ENCODE results near the gene MT3.

The MT3 gene

DNA sequence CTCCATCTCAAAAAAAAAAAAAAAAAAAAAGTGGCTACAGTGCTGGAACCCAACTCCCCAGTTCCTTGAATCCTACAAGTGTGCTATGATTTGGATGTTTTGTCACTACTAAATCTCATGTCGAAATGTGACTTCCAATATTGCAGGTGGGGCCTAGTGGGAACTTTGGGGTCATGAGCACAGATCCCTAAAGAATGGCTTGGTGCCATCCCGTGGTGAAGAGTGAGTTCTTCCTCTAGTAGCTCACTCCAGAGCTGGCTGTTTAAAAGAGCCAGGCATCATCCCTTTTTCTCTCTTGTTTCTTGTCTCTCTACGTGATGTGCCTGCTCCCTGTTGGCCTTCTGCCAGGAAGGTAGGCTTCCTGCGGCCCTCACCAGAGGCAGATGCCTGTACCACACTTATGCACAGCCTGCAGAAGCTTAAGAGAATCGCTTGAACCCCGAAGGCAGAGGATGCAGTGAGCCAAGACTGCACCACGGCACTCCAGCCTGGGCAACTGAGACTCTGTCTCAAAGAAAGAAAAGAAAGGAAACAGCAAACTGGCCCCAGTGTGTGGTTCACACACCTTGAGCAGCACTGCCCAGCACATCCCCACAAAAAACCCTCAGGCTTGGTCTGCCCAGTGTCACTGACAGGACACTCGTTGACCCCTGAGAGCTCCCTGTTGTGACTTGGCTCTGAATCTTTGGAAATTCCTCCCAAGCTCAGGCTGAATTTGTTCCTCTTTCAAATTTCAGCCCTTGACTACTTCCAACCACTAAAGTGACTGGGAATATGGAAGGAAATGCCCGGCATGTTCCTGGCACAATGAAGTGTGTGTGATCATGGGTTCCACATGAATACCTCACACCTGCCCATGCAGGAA lies 39.4 kb downstream of the MT3 start:
- DNase-seq (ENCODE audit: low spot score): no peak

DNA sequence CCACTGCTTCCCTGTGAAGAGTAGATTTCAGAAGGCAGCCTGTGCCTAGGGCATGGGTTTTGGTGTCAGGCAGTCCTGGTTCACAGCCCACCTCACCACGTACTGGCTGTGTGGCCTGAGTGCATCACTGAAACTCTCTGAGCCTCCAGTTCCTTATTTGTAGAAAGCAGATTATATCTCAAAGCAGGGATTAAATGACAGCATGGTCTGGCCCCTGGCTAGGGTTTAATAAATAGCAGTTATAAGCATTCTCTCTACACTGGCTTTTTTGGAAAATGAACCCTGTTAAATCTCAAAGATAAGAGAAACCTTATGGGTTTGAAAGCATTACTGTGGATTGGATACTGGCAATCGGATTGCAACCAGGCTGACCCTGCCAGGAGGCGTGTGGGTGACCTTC lies 40.2 kb downstream of the MT3 start:
- no peak for DNase-seq (ENCODE audit: low spot score)
- no peak for FAIRE-seq

More for the DNA sequence above, 39.4 kb downstream of the MT3 start:
- FAIRE-seq: no peak

DNA sequence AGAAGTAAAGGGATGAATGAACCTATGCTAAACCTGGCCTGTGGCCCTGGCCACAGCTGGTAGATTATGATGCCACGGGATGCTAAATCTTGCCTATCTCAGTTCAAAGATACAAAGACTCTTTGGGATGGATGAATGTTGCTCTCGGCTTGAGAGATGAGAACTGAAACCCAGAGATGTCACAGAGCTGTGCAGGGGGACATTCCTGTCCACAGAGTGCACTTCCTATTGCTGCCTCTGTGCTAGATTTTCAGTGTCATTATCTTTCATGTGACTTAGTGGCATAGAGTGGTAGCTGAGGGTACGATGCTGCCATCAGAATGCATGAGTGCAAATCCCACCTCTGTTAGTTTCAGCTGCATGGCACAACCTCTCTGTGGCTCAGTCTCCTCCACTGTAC lies 40.8 kb downstream of the MT3 start:
- DNase-seq (ENCODE audit: low spot score) (no peak), FAIRE-seq (no peak)

DNA sequence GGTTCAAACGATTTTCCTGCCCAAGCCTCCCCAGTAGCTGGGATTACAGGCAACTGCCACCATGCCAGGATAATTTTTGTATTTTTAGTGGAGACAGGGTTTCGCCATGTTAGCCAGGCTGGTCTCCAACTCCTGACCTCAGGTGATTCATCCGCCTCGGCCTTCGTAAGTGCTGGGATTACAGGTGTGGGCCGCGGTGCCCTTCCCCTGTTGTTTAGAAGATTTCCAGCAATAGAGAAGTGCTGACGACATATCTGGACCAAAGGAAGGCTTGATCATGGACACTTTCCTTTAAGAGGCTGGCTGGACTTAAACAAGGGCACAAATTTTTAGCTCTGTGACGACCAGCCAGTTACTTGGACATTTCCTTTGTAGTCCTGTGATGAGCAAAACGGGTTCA lies 41.9 kb downstream of the MT3 start:
- no peak for FAIRE-seq
- no peak for DNase-seq (ENCODE audit: low spot score)

DNA sequence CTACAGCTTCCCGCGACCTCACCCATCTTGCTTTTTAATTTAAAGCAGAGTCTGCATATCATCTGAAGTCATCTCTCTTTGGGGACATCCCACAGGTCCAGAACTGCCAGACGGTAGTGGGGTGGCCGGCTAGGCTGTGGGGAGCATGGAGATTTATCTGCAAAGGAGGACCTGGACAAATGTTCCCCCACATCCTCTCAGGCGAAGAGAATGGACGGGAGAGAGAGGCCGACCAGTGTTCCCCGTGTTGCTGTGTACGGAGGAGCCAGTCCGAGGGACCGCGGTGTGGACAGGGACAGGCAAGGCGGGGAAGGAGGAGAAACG lies 42.5 kb downstream of the MT3 start:
- FAIRE-seq: no peak
- no peak for DNase-seq (ENCODE audit: low spot score)

DNA sequence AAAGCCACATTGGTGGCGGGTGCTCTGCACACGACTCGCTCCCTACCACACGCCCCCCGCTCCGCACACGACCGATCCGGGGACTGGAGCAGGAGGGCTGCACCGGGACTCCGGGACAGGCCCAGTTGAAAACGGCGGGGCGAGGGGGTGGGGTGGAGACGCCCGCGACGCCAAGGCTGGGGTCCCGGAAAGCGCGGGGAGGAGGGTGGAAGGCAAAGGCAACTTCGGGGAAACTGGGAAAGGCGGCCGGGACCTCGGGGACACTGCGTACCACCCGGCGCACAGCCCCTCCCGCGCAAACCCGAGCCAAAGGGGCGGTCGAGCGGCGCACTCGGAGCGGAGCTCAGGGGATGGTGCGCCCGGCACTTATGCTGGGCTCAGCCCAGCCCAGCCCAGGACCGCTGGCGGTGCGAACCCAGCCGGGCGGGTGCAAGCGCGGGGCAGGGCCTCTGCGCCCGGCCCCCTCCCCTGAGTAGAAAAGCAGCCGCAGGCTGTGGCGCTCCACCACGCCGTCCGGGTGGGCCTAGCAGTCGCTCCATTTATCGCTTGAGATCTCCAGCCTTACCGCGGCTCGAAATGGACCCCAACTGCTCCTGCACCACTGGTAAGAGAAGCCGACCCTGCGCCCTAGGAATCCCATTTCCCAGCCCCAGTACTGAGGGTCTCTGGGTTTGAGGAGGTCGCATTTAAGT lies 43.0 kb downstream of the MT3 start, which contains the start of gene MT1M:
Gene MT1M, plus strand, starts transcription at position 504 of the 692 bp plus-strand sequence. Its CDS starts 73 bp downstream, at position 577.
- no peak for DNase-seq (ENCODE audit: low spot score)
- no peak for FAIRE-seq

DNA sequence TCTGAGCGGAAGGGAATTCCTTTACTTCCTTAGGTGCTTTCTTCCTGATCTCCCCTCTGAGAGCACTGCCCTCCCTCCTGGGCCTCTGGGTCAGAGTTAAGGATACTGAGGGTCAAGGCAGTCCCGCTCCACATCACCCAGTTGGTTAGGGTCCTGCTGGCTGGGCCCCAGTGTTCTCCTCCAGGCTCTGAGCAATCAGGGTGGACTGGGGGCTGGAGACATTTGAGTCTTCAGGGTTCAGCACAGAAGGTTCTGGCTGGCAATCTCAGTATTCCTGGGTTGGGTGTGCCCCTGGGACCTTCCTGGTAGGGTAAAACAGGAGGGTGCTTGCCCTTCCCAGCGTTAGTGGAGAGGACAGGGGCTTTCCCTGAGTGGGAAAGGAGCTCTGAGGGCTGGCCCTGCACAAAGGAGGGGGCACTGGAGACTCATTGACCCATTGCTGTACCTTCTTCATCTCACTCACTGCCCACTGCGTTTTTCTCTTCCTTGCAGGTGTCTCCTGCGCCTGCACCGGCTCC lies 43.6 kb downstream of the MT3 start:
- no peak for FAIRE-seq

DNA sequence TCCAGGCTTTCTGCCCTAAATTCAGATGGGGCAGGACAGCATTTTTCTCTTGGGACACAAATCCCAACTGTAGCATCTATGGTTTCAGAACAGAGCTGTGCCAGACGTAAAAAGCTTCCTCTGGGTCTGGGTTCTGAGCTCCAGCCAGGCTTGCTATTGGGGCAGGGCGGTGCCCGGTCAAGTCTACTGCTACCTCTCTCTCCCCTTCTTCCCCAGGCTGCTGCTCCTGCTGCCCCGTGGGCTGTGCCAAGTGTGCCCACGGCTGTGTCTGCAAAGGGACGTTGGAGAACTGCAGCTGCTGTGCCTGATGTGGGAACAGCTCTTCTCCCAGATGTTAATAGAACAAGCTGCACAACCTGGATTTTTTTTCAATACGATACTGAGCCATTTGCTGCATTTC lies 44.2 kb downstream of the MT3 start:
- FAIRE-seq (no peak), DNase-seq (ENCODE audit: low spot score) (no peak)

More for the DNA sequence above, 43.6 kb downstream of the MT3 start:
- no peak for DNase-seq (ENCODE audit: low spot score)

DNA sequence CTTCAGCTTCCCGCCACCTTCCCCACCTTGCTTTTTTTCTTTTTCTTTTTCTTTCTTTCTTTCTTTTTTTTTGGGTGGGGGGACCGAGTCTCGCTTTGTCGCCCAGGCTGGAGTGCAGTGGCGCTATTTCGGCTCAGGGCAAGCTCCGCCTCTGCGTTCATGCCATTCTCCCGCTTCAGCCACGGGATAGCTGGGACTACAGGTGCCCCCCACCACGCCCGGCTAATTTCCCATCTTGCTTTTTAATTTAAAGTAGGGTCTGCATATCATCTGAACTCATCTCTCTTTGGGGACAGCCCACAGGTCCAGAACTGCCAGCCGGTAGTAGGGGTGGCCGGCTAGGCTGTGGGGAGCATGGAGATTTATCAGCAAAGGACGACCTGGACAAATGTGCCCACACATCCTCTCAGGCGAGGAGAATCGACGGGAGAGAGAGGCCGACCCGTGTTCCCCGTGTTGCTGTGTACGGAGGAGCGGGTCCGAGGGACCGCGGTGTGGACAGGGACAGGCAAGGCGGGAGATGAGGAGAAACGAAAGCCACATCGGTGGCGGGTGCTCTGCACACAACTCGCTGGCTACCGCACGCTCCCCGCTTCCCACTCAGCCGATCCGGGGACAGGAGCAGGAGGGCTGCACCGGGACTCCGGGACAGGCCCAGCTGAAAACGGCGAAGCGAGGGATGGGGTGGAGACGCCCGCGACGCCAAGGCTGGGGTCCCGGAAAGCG lies 45.5 kb downstream of the MT3 start:
- FAIRE-seq: no peak
- DNase-seq (ENCODE audit: low spot score): no peak

DNA sequence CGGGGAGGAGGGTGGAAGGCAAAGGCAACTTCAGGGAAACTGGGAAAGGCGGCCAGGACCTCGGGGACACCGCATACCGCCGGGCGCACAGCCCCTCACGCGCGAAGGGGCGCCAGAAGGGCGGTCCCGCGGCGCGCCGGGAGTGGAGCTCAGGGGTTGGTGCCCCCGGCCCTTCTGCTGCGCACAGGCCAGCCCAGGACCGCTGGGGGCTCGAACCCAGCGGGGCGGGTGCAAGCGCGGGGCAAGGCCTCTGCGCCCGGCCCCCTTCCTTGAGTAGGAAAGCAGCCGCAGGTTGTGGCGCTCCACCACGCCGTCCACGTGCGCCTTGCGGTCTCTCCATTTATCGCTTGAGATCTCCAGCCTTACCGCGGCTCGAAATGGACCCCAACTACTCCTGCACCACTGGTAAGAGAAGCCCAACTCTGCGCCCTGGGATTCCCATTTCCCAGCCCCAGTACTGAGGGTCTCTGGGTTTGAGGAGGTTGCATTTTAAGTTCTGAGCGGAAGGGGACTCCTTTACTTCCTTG lies 46.2 kb downstream of the MT3 start:
- no peak for FAIRE-seq
- no peak for DNase-seq (ENCODE audit: low spot score)

DNA sequence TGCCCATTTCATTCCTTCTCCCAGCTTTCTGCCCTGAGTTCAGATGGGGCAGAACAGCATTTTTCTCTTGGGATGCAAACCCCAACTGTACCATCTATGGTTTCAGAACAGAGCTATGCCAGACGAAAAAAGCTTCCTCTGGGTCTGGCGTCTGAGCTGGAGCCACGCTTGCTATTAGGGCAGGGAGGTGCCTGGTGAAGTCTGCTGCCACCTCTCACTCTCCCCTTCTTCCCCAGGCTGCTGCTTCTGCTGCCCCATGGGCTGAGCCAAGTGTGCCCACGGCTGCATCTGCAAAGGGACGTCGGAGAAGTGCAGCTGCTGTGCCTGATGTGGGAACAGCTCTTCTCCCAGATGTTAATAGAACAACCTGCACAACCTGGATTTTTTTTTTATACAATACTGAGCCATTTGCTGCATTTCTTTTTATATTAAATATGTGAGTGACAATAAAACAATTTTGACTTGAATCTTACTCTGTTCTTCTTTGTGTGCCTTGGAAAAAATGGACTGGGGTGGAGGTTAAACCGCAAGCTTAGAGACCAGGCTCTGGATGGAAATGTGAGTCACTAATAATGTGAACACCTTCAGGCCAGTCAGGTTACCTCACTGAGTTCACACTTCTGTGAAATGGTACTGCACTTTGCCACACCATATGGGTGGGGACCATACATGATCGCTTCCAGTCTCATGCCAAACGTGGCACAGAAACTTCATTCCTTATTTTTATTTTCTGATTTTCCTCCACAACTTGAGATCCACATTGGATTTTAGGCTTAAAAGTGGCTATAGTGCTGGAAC lies 47.5 kb downstream of the MT3 start:
- DNase-seq (ENCODE audit: low spot score) (no peak), FAIRE-seq (no peak)

DNA sequence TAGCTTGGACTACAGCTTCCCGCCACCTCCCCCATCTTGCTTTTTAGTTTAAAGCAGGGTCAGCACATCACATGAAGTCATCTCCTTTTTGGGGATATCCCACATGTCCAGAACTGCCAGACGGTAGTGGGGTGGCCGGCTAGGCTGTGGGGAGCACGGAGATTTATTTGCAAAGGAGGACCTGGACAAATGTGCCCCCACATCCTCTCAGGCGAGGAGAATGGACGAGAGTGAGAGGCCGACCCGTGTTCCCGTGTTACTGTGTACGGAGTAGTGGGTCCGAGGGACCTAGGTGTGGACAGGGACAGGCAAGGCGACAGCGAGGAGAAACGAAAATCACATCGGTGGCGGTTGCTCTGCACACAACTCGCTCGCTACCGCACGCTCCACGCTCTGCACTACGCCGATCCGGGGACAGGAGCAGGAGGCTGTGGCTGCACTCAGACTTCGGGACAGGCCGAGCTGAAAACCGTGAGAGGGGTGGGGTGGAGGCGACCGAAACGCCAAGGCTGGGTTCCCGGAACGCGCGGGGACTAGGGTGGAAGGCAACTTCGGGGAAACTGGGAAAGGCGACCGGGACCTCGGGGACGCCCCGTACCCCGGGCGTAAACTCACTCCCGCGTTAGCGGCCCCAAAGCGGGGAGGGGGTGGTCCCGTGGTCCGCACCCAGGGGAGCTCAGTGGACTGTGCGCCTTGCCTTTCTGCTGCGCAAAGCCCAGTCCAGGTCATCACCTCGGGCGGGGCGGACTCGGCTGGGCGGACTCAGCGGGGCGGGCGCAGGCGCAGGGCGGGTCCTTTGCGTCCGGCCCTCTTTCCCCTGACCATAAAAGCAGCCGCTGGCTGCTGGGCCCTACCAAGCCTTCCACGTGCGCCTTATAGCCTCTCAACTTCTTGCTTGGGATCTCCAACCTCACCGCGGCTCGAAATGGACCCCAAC lies 48.8 kb downstream of the MT3 start, which contains the start of gene MT1A:
Gene MT1A, plus strand, starts transcription at position 853 of the 937 bp plus-strand sequence. Its CDS starts 73 bp downstream, at position 926.
- DNase-seq (ENCODE audit: low spot score) (no peak), FAIRE-seq (no peak)

DNA sequence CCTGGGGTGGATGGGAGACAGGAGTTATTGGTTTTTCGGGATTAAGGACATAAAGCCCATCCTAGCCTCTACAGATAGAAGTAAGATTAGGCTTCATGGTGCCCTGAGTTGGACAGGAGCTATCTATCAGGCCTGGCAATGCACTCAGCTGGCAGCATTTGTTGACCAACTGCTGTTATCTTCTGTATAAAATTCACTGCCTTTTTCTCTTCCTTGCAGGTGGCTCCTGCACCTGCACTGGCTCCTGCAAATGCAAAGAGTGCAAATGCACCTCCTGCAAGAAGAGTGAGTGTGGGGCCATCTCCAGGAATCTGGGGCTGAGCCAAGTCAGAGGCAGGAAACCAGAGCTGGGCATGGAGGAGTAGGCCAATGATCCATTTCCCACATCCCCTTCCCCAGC lies 49.7 kb downstream of the MT3 start:
- DNase-seq (ENCODE audit: low spot score) (no peak), FAIRE-seq (no peak)

DNA sequence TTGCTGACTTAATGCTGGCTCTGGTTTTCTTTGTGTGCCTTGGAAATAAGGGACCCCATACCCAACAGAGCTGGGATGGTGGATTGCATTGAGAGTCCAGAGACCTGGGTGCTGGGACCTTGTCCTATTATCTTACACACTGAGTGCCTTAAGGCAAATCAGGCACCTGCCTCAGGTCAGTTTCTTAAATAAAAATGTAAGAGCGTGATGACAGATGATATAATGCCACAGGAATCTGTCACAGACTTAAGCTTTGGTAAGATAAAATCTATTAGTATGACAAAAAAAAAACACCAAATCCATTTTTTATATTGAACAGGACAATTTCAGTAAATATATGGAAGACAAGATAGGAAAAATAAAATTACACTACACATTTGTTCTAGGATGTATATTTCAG lies 50.7 kb downstream of the MT3 start:
- no peak for DNase-seq (ENCODE audit: low spot score)
- FAIRE-seq: no peak

Measured in RCC 7860 (cell line).